ENCODE results near the gene GNB1L.

The GNB1L gene

GRCh38 chr22:19827341-19828034 lies 27.2 kb downstream of the GNB1L start:
- no peak overlapping the region for H3K4me3 ChIP-seq (ENCODE audit: low read depth, low read length)
- DNase-seq (ENCODE audit: low read depth, low spot score), result no peak
- TF ChIP-seq, protein P1, sequence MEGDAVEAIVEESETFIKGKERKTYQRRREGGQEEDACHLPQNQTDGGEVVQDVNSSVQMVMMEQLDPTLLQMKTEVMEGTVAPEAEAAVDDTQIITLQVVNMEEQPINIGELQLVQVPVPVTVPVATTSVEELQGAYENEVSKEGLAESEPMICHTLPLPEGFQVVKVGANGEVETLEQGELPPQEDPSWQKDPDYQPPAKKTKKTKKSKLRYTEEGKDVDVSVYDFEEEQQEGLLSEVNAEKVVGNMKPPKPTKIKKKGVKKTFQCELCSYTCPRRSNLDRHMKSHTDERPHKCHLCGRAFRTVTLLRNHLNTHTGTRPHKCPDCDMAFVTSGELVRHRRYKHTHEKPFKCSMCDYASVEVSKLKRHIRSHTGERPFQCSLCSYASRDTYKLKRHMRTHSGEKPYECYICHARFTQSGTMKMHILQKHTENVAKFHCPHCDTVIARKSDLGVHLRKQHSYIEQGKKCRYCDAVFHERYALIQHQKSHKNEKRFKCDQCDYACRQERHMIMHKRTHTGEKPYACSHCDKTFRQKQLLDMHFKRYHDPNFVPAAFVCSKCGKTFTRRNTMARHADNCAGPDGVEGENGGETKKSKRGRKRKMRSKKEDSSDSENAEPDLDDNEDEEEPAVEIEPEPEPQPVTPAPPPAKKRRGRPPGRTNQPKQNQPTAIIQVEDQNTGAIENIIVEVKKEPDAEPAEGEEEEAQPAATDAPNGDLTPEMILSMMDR (IDR thresholded peaks at IDR 0.05; ENCODE audit: low read depth, low read length), result no peak
- in situ Hi-C loops (cut with HindIII; ENCODE audit: low sequenced_read_pairs), result no loop called here

DNA sequence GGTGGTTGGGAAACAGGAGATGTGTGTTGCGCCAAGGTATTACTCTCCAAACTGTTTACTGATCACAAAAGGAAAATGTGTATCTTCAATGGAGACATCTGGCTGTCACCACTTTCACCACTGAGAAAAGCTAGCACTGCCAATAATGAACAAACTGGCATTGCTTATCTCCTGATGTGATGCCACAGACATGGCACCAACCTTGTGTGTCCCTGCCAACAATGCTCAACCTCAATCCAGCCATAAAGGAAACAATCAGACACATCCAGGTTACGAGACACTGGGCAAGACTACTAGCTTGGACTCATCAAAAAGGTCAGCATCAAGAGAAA lies 28.1 kb downstream of the GNB1L start:
- in situ Hi-C loops (cut with HindIII; ENCODE audit: low sequenced_read_pairs), result no loop called here
- DNase-seq (ENCODE audit: low read depth, low spot score), result no peak
- H3K4me3 ChIP-seq (ENCODE audit: low read depth, low read length), result no peak overlapping the region
- TF ChIP-seq, protein P1 (IDR thresholded peaks at IDR 0.05; ENCODE audit: low read depth, low read length), result no peak

DNA sequence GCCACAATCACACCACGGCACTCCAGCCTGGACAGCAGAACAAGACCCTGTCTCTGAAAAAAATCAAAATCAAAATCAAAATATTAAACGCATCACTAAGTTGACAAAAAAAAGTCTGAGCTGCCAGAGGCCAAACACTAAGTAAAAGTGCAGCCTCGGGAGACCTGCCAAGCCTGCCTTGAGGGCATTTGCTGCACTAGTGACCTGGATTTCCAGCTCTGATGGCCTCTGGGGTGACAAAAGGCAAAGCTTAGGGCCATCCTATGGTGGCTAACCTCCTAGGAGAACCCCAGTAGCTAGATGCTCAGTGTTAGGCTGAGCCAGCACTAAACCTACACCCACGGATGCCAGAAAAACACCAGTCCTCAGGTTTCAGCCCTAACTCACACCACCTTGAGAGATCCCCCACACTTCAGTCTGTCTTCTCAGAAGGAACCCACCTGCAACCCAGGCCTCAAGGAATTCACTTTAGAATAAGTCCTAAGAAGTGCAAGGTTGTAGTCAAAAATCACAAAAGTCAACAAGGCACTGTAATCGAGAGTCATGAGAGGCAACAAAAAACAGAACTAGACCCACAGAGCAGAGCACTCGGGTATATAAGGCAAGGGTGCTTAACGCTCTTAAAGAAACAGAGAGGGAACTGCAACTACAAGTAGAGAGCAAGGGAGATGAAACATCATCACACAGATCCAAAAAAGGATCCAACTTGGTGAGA lies 28.6 kb downstream of the GNB1L start:
- in situ Hi-C loops (cut with HindIII; ENCODE audit: low sequenced_read_pairs), result no loop called here
- TF ChIP-seq, protein P1 (IDR thresholded peaks at IDR 0.05; ENCODE audit: low read depth, low read length), result no peak
- DNase-seq (ENCODE audit: low read depth, low spot score), result no peak
- no peak overlapping the region for H3K4me3 ChIP-seq (ENCODE audit: low read depth, low read length)

DNA sequence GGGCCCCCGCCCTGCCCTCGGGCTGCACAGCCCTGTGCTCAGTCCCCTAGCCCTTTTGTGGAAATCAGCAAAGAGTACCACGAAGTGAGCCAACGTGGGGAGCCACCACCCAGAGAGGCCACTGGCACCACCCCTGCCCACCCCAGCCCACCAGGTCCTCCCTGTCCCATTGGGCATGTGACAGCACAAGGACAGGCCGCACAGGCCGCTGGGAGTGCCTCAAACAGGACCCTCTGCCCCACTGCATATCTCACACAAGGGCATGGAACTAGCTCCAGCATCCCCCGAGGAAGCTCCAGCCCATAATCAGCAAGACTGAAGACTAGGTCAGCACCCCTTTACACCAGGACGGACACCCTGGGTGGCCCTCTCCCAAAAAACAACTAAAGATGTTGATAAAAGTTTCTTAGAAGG lies 29.7 kb downstream of the GNB1L start:
- DNase-seq (ENCODE audit: low read depth, low spot score), result no peak
- TF ChIP-seq, protein P1 (IDR thresholded peaks at IDR 0.05; ENCODE audit: low read depth, low read length), result no peak
- in situ Hi-C loops (cut with HindIII; ENCODE audit: low sequenced_read_pairs), result no loop called here
- no peak overlapping the region for H3K4me3 ChIP-seq (ENCODE audit: low read depth, low read length)

DNA sequence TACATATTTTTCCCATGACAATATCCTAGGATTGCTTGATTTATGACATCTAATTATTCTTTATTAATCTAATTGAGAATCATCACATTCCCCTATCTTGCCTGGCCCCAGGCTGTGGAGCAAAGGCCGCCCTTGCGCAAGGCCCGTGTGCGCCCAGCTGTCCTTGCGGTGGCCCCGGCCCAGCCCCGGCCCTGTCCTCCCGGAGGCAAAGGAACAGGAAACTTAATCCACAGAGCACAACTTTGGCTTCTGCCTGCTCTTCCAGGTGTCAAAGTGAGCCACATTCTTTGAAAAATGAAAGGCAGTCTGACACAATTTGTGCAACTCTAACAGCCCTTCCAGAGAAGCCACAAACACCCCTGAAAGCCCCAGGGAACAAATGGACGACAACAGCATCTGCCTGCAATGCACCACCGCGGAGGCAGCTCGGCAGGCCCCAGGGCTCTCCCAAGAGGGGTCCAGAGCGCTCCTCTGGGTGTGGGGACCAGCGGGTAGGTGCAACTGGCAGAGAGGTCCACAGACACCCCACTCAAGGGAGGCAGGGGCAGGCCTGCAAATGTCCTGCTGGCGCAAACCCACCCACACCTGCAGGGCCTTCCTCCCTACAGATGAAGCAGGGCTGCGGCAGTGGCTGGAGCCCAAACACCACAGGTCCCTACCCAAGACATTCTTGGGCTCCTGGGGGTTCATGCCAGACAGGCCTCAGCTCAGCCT lies 30.3 kb downstream of the GNB1L start:
- in situ Hi-C loops (cut with HindIII; ENCODE audit: low sequenced_read_pairs), result no loop called here
- no peak overlapping the region for H3K4me3 ChIP-seq (ENCODE audit: low read depth, low read length)
- no peak for DNase-seq (ENCODE audit: low read depth, low spot score)
- TF ChIP-seq, protein P1 (IDR thresholded peaks at IDR 0.05; ENCODE audit: low read depth, low read length), result no peak

DNA sequence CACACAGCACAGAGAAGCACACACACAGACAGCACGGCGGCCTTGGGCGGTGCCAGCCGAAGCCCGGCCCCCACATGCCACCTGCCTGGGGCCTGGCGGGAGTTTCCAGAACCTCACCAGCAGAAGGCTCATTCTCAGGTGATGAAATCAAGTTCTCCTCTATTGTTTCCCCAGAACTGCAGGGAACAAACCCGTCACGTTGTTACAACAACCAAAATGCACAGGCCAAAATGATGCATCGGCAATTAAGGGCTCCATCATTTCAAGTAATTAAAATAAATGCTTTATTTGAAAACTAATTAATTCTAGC lies 30.8 kb downstream of the GNB1L start:
- DNase-seq (ENCODE audit: low read depth, low spot score), result no peak

More for the DNA sequence above, 30.8 kb downstream of the GNB1L start:
- in situ Hi-C loops (cut with HindIII; ENCODE audit: low sequenced_read_pairs), result no loop called here
- no peak overlapping the region for H3K4me3 ChIP-seq (ENCODE audit: low read depth, low read length)
- TF ChIP-seq, protein P1 (IDR thresholded peaks at IDR 0.05; ENCODE audit: low read depth, low read length), result no peak

Measured in astrocyte of the spinal cord (primary cell).